ENCODE measurements around the gene FASTKD2. TPM values are rescaled to one million over a fixed set of nuclear protein-coding genes. Genes with fewer than 3 reads are reported as not detected.
"Not testable (repeated sequence)": the region's sequence is repeated elsewhere in the genome, so short reads cannot be mapped to it uniquely, and the experiment has no call there.

The FASTKD2 gene
- total and polyA plus RNA-seq, 2 donors (not counting 1 experiment from before 2014, with no cell fraction given) = 33.4 to 37.2 TPM

DNA sequence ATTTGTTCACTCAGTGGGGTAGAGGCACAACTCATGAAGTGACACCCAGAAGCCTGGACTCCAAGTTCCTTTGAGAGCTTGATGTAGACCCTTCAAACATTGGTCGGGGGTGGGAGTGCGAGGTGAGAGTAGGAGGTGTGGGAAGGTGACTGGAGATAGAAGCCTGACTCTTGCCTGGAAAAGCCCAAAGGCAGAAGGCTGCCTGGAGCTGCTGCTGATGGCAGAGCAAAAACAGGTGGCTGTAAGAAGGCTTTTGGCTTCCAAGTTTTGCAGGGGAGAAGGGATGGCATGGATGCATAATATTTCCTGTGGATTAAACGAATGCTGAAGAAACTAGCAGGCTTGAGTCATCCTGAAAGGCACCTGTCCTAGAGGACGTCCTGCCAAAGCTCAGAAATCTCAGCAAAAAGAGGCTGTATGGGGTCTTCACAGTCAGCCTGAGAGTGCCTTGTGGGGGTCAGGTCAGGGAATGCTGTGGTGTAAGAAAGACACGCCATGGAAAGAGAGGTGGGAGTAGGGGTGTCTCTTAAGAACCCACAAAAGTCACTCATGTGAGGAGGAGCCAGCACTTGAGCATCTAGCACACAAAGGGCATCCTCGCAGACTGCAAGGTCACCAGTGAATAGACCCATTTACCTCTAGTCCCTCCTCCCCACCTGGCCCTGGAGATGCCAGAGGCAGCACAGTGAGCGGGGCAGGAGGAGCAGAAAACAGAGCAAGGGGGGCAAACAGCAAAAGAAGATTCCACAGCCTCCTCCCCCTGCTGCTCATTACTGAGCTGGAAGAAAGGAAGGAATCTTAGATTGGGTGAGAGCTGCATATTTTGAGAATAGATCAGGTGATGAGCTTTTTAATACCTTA, 37.5 kb downstream of the FASTKD2 start:
- DNase-seq (ENCODE audit: low read depth in 2 of 2) = no peak

DNA sequence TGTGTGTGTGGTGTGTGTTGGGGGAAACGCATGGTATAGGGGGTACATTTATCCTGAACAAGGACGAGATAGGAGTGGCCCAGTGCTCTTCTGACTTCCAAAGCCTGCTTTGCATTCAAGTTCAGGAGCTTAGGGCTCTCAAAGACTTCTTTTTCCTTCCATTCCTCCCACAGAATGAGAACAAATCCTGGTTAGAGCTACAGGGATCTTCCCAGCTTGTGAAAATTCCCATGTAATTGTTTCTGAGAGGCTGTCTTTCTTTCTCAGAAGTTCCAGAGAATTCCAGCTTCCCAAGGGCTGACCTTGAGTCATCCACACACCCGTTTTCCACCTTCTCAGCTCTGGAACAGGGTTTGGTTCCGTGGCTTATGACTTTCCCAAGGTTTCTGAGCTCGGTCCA, 38.9 kb downstream of the FASTKD2 start:
- Histone ChIP-seq H3K9me3 (ENCODE audit: control insufficient read depth, insufficient read depth, low read depth, low read length) (no peaks in the 10 kb centered on the region), H3K4me1 (ENCODE audit: control insufficient read depth, extremely low read depth, insufficient read depth, low read length) (no peaks in the 10 kb centered on the region), H3K27ac (ENCODE audit: insufficient read depth, low read length) (no peak overlapping the region), H3K36me3 (ENCODE audit: control insufficient read depth, insufficient read depth, low read length) (no peaks in the 10 kb centered on the region), H3K27me3 (ENCODE audit: control insufficient read depth, insufficient read depth, low read length) (no peaks in the 10 kb centered on the region), H3K9ac (ENCODE audit: insufficient read depth, low read length) (no peak overlapping the region), H2AFZ (ENCODE audit: low read length) (no peak overlapping the region), H3K4me2 (ENCODE audit: extremely low read depth, insufficient read depth, low read length) (no peak overlapping the region), H4K20me1 (ENCODE audit: control insufficient read depth, extremely low read depth, insufficient read depth, low read length) (no peaks in the 10 kb centered on the region), H3K79me2 (ENCODE audit: control insufficient read depth, insufficient read depth, low read length) (no peaks in the 10 kb centered on the region), H3K4me3 (replicated peaks in 1 of 4; ENCODE audit: control extremely low read depth in 1 of 4, insufficient read depth in 1 of 4, low read depth in 3 of 4, low read length in 4 of 4) (no peak overlapping the region)
- peak in 1 of 2 donors; percentile 19 for DNase-seq (ENCODE audit: low read depth in 2 of 2)
- no peak for TF ChIP-seq CTCF (conservative IDR thresholded peaks at IDR 0.05 in 1 of 2, IDR thresholded peaks at IDR 0.05 in 1 of 2; ENCODE audit: low read depth in 1 of 2, low read length in 2 of 2)
- no peak for TF ChIP-seq EZH2 (IDR thresholded peaks at IDR 0.05; ENCODE audit: low read length, missing control alignments)

More for the DNA sequence above, 37.5 kb downstream of the FASTKD2 start:
- Histone ChIP-seq H3K27ac (ENCODE audit: insufficient read depth, low read length) (no peak overlapping the region), H4K20me1 (ENCODE audit: control insufficient read depth, extremely low read depth, insufficient read depth, low read length) (no peaks in the 10 kb centered on the region), H3K4me2 (ENCODE audit: extremely low read depth, insufficient read depth, low read length) (no peak overlapping the region), H3K4me3 (replicated peaks in 1 of 4; ENCODE audit: control extremely low read depth in 1 of 4, insufficient read depth in 1 of 4, low read depth in 3 of 4, low read length in 4 of 4) (no peak overlapping the region), H3K9ac (ENCODE audit: insufficient read depth, low read length) (no peak overlapping the region), H2AFZ (ENCODE audit: low read length) (no peak overlapping the region), H3K27me3 (ENCODE audit: control insufficient read depth, insufficient read depth, low read length) (no peaks in the 10 kb centered on the region), H3K36me3 (ENCODE audit: control insufficient read depth, insufficient read depth, low read length) (no peaks in the 10 kb centered on the region), H3K9me3 (ENCODE audit: control insufficient read depth, insufficient read depth, low read depth, low read length) (no peaks in the 10 kb centered on the region), H3K4me1 (ENCODE audit: control insufficient read depth, extremely low read depth, insufficient read depth, low read length) (no peaks in the 10 kb centered on the region), H3K79me2 (ENCODE audit: control insufficient read depth, insufficient read depth, low read length) (no peaks in the 10 kb centered on the region)
- TF ChIP-seq CTCF (conservative IDR thresholded peaks at IDR 0.05 in 1 of 2, IDR thresholded peaks at IDR 0.05 in 1 of 2; ENCODE audit: low read depth in 1 of 2, low read length in 2 of 2) = no peak
- no peak for TF ChIP-seq EZH2 (IDR thresholded peaks at IDR 0.05; ENCODE audit: low read length, missing control alignments)

- no peak overlapping the region for H3K4me3 ChIP-seq (replicated peaks in 1 of 4; ENCODE audit: control extremely low read depth in 1 of 4, insufficient read depth in 1 of 4, low read depth in 3 of 4, low read length in 4 of 4)
- H3K27me3 ChIP-seq (ENCODE audit: control insufficient read depth, insufficient read depth, low read length) = no peaks in the 10 kb centered on the region
- H3K4me2 ChIP-seq (ENCODE audit: extremely low read depth, insufficient read depth, low read length) = no peak overlapping the region
- no peaks in the 10 kb centered on the region for H4K20me1 ChIP-seq (ENCODE audit: control insufficient read depth, extremely low read depth, insufficient read depth, low read length)
- no peaks in the 10 kb centered on the region for H3K4me1 ChIP-seq (ENCODE audit: control insufficient read depth, extremely low read depth, insufficient read depth, low read length)
- no peak overlapping the region for H3K27ac ChIP-seq (ENCODE audit: insufficient read depth, low read length)
- TF ChIP-seq CTCF (conservative IDR thresholded peaks at IDR 0.05 in 1 of 2, IDR thresholded peaks at IDR 0.05 in 1 of 2; ENCODE audit: low read depth in 1 of 2, low read length in 2 of 2) = no peak
- no peak for TF ChIP-seq EZH2 (IDR thresholded peaks at IDR 0.05; ENCODE audit: low read length, missing control alignments)
- DNase-seq (ENCODE audit: low read depth in 2 of 2) = peak in 1 of 2 donors; percentile 25
- no peaks in the 10 kb centered on the region for H3K79me2 ChIP-seq (ENCODE audit: control insufficient read depth, insufficient read depth, low read length)
- H2AFZ ChIP-seq (ENCODE audit: low read length) = no peak overlapping the region
- H3K36me3 ChIP-seq (ENCODE audit: control insufficient read depth, insufficient read depth, low read length) = no peaks in the 10 kb centered on the region
- H3K9ac ChIP-seq (ENCODE audit: insufficient read depth, low read length) = no peak overlapping the region
- H3K9me3 ChIP-seq (ENCODE audit: control insufficient read depth, insufficient read depth, low read depth, low read length) = no peaks in the 10 kb centered on the region
Observed at GRCh38 chr2:206805887-206806607, 40.6 kb downstream of the FASTKD2 start.

GRCh38 chr2:206807624-206808023, 42.2 kb downstream of the FASTKD2 start:
- H4K20me1 ChIP-seq (ENCODE audit: control insufficient read depth, extremely low read depth, insufficient read depth, low read length); H3K9ac ChIP-seq (ENCODE audit: insufficient read depth, low read length); H3K4me1 ChIP-seq (ENCODE audit: control insufficient read depth, extremely low read depth, insufficient read depth, low read length); DNase-seq (ENCODE audit: low read depth in 2 of 2); H3K4me3 ChIP-seq (replicated peaks in 1 of 4; ENCODE audit: control extremely low read depth in 1 of 4, insufficient read depth in 1 of 4, low read depth in 3 of 4, low read length in 4 of 4); H3K4me2 ChIP-seq (ENCODE audit: extremely low read depth, insufficient read depth, low read length); H2AFZ ChIP-seq (ENCODE audit: low read length); H3K27ac ChIP-seq (ENCODE audit: insufficient read depth, low read length); H3K79me2 ChIP-seq (ENCODE audit: control insufficient read depth, insufficient read depth, low read length); H3K36me3 ChIP-seq (ENCODE audit: control insufficient read depth, insufficient read depth, low read length); H3K9me3 ChIP-seq (ENCODE audit: control insufficient read depth, insufficient read depth, low read depth, low read length); H3K27me3 ChIP-seq (ENCODE audit: control insufficient read depth, insufficient read depth, low read length): not testable (repeated sequence)

Measured in fibroblast of lung (primary cell).